VCaP (cell line): ENCODE data around the gene TOE1.

Experiments
- H3K27ac ChIP-seq: fragments of 450-650 bp; 2 replicates; pipeline ENCODE4 v1.5.1; 2017
- TF ChIP-seq, protein P1 (sequence below): fragments of 450-650 bp; conservative IDR thresholded peaks from 2 replicates; pipeline ENCODE4 v1.5.1; 2017; ENCODE audit warnings: mild to moderate bottlenecking, moderate library complexity

Gene TOE1

DNA sequence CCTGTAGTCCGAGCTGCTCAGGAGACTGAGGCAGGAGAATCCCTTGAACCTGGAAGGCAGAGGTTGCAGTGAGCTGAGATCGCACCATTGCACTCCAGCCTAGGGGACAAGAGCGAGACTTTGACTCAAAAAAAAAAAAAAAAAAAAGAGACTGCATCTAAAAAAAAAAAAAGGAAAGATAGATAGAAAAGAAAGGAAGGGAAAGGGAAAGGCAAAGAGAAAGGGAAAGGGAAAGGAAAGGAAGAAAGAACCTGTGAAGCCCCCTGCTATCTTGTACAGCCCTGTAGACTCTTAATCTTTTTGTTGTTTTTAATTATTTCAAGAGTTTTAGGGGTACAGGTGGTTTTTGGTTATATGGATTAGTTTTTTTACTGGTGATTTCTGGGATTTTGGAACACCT lies 46.2 kb downstream of the TOE1 start:
- H3K27ac ChIP-seq, result no peak overlapping the region

More for the DNA sequence above, 46.2 kb downstream of the TOE1 start:
- TF ChIP-seq, protein P1, sequence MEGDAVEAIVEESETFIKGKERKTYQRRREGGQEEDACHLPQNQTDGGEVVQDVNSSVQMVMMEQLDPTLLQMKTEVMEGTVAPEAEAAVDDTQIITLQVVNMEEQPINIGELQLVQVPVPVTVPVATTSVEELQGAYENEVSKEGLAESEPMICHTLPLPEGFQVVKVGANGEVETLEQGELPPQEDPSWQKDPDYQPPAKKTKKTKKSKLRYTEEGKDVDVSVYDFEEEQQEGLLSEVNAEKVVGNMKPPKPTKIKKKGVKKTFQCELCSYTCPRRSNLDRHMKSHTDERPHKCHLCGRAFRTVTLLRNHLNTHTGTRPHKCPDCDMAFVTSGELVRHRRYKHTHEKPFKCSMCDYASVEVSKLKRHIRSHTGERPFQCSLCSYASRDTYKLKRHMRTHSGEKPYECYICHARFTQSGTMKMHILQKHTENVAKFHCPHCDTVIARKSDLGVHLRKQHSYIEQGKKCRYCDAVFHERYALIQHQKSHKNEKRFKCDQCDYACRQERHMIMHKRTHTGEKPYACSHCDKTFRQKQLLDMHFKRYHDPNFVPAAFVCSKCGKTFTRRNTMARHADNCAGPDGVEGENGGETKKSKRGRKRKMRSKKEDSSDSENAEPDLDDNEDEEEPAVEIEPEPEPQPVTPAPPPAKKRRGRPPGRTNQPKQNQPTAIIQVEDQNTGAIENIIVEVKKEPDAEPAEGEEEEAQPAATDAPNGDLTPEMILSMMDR, result no peak
